ENCODE data around the gene TECRL.

TECRL gene

DNA sequence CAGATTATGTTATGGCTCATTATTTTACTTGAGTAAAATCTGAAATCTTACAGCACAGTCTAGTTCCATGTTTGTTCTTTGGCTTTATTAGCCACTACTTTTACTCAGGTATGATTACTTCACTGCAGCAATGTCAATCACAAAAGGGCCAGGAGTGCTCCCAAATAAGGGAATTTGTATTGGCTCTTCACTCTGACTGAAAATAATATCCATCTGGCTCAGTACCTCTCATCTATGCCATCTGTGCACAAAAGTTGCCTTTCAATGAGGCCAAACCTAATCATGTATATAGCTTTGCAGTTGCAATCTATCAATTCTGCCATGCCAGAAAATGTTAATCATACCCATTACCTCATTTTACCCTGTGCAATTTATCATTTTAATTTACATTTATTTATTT is 161.1 kb downstream of the TECRL start:
- no peak overlapping the region for H3K27ac ChIP-seq
- TF ChIP-seq, protein P1, sequence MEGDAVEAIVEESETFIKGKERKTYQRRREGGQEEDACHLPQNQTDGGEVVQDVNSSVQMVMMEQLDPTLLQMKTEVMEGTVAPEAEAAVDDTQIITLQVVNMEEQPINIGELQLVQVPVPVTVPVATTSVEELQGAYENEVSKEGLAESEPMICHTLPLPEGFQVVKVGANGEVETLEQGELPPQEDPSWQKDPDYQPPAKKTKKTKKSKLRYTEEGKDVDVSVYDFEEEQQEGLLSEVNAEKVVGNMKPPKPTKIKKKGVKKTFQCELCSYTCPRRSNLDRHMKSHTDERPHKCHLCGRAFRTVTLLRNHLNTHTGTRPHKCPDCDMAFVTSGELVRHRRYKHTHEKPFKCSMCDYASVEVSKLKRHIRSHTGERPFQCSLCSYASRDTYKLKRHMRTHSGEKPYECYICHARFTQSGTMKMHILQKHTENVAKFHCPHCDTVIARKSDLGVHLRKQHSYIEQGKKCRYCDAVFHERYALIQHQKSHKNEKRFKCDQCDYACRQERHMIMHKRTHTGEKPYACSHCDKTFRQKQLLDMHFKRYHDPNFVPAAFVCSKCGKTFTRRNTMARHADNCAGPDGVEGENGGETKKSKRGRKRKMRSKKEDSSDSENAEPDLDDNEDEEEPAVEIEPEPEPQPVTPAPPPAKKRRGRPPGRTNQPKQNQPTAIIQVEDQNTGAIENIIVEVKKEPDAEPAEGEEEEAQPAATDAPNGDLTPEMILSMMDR (IDR thresholded peaks at IDR 0.05) = no peak
- no peaks in the 10 kb centered on the region for H3K36me3 ChIP-seq
- H3K4me3 ChIP-seq (ENCODE audit: low read depth in 1 of 2, low read length in 1 of 2) = no peak overlapping the region
- H3K9me3 ChIP-seq = no peaks in the 10 kb centered on the region
- H3K27me3 ChIP-seq = no peaks in the 10 kb centered on the region
- H3K4me1 ChIP-seq (ENCODE audit: control insufficient read depth in 1 of 2, insufficient read depth in 1 of 2, low read depth in 1 of 2, low read length in 1 of 2) = no peaks in the 10 kb centered on the region

DNA sequence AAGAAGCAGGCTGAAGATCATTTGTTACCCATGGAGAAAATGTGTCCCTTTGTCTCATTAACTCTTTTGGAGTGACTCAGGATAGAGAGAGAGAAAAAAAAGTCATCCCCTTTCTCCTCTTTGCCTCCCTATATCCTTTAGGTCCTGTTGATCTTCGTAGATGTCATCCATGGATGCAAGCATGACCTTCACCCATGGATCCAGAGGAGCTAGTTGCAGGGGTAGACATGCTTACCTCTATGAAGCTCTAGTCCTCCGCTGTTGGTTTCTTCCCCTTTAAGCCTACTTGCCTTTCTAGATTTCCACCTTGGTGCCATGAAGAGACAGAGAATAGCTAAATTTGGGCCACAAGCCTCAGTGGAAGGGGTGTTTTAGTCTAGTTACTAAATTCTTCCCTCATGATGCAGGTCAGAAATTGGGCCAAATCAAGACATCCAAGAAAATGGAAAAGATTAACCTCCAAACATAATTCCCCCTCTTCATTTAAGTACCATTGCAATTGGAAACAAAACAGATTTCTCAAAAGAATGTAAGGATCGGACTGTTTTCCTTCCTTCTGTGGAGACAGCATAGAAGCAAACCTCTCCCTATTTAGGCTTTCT is 178.4 kb downstream of the TECRL start:
- TF ChIP-seq, protein P1 (IDR thresholded peaks at IDR 0.05) = no peak
- H3K9me3 ChIP-seq = peaks cover 6% of the 10 kb centered on the region
- no peaks in the 10 kb centered on the region for H3K4me1 ChIP-seq (ENCODE audit: control insufficient read depth in 1 of 2, insufficient read depth in 1 of 2, low read depth in 1 of 2, low read length in 1 of 2)
- no peaks in the 10 kb centered on the region for H3K36me3 ChIP-seq
- H3K4me3 ChIP-seq (ENCODE audit: low read depth in 1 of 2, low read length in 1 of 2) = no peak overlapping the region
- no peaks in the 10 kb centered on the region for H3K27me3 ChIP-seq
- H3K27ac ChIP-seq = no peak overlapping the region
